Measurements from ENCODE around the gene EIF2D.

DNA sequence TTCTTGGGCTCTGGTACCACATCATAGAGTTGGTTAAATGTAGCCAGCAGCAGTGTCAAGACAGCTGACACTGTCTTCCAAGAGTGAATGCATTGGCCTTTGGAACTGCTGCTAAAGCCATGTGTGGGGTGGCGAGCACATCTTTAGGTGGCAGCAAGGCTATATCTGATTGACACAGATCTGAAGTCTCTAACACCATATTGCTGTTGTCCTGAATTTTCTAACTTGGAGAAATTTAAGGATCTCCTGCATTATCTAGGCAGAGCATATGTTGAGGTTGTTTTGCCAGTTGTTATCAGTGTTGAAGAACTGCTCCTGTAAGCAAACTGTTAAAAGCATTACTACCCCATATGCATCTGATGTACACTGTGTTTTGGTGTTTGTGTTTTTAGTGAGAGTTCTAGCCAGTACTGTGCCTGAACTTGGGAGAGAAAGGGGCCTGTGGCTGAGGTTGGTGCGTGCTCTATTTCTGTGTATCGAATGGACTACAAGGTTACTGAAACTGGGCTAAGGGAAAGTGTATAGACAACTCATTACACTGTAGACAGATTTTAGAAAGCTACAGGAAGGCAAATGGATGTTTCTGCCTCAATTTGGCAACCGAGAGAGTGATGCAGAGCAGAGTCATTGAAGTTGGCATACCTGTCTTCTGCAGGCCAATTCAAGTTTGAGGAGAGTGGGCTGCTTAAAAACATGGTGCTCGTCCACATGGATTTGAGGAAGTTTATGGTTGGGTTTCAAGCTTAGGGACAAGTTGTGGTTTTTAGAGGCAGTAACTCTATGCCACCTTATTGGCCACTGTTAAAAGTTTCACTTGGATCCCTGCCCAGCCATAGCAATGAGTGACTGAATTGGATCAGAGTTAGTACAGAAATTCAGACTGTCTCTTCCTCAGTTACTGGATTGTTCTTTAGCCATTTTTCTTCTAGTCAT is 40.0 kb upstream of the EIF2D start:
- TF ChIP-seq, protein P1, sequence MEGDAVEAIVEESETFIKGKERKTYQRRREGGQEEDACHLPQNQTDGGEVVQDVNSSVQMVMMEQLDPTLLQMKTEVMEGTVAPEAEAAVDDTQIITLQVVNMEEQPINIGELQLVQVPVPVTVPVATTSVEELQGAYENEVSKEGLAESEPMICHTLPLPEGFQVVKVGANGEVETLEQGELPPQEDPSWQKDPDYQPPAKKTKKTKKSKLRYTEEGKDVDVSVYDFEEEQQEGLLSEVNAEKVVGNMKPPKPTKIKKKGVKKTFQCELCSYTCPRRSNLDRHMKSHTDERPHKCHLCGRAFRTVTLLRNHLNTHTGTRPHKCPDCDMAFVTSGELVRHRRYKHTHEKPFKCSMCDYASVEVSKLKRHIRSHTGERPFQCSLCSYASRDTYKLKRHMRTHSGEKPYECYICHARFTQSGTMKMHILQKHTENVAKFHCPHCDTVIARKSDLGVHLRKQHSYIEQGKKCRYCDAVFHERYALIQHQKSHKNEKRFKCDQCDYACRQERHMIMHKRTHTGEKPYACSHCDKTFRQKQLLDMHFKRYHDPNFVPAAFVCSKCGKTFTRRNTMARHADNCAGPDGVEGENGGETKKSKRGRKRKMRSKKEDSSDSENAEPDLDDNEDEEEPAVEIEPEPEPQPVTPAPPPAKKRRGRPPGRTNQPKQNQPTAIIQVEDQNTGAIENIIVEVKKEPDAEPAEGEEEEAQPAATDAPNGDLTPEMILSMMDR (IDR thresholded peaks at IDR 0.05) = no peak
- TF ChIP-seq POLR2AphosphoS5 (IDR thresholded peaks at IDR 0.05) (no peak), POLR2A (IDR thresholded peaks at IDR 0.05) (no peak)
